Hepatocyte (in vitro differentiated cells): ENCODE results near the gene BCAS3. TPM values are rescaled to one million over a fixed set of nuclear protein-coding genes. Genes with fewer than 3 reads are reported as not detected.

Experiments used
- DNase-seq: peaks from one replicate; pipeline ENCODE4 v3.0.0-alpha.2; 2016; ENCODE audit warnings: low spot score
- H2AFZ ChIP-seq: fragments of 200-600 bp; sonication (generic); 2 replicates; pipeline ENCODE4 v1.6.0; 2016; ENCODE audit warnings: antibody characterized with exemption, mild to moderate bottlenecking
- H3K27ac ChIP-seq: fragments of 200-600 bp; sonication (generic); 2 replicates; pipeline ENCODE4 v1.5.1; 2016; ENCODE audit warnings: mild to moderate bottlenecking
- H3K27me3 ChIP-seq: fragments of 200-600 bp; sonication (generic); 2 replicates; pipeline ENCODE4 v1.6.1; 2016
- H3K36me3 ChIP-seq: fragments of 200-600 bp; sonication (generic); replicated peaks from 2 replicates; pipeline ENCODE4 v1.5.1; 2016; ENCODE audit warnings: low read depth; ENCODE audit not compliant: insufficient read depth
- H3K4me1 ChIP-seq: fragments of 200-600 bp; sonication (generic); 2 replicates; pipeline ENCODE4 v1.5.1; 2016; ENCODE audit warnings: mild to moderate bottlenecking, moderate library complexity; ENCODE audit not compliant: insufficient read depth
- H3K4me2 ChIP-seq: fragments of 200-600 bp; sonication (generic); 2 replicates; pipeline ENCODE4 v1.6.0; 2016
- H3K4me3 ChIP-seq: fragments of 200-600 bp; sonication (generic); 2 replicates; pipeline ENCODE4 v1.5.1; 2016; ENCODE audit warnings: mild to moderate bottlenecking
- H3K79me2 ChIP-seq: fragments of 200-600 bp; sonication (generic); 2 replicates; pipeline ENCODE4 v1.6.0; 2017; ENCODE audit warnings: mild to moderate bottlenecking
- H3K9me2 ChIP-seq: fragments of 200-600 bp; sonication (generic); replicated peaks from 2 replicates; pipeline ENCODE4 v1.6.0; 2017; ENCODE audit warnings: mild to moderate bottlenecking; ENCODE audit not compliant: insufficient read depth
- H3K9me3 ChIP-seq: fragments of 200-600 bp; sonication (generic); 2 replicates; pipeline ENCODE4 v1.5.1; 2016; ENCODE audit warnings: low read depth, mild to moderate bottlenecking
- H4K20me1 ChIP-seq: fragments of 200-600 bp; sonication (generic); 2 replicates; pipeline ENCODE4 v1.6.0; 2016; ENCODE audit warnings: mild to moderate bottlenecking; ENCODE audit not compliant: insufficient read depth, poor library complexity, severe bottlenecking
- EZH2 ChIP-seq: fragments of 200-600 bp; sonication (generic); IDR thresholded peaks from 2 replicates; pipeline ENCODE4 v1.6.1; 2016; ENCODE audit warnings: antibody characterized with exemption, mild to moderate bottlenecking, borderline replicate concordance
- EZH2phosphoT487 ChIP-seq: fragments of 200-600 bp; sonication (generic); IDR thresholded peaks from one replicate; pipeline ENCODE4 v1.6.1; 2018; ENCODE audit warnings: antibody characterized with exemption, mild to moderate bottlenecking, low read depth, moderate library complexity; ENCODE audit not compliant: unreplicated experiment, severe bottlenecking
- WGBS: methylation state at CpG from one replicate; pipeline ENCODE4 v1.1.6; 2016; ENCODE audit warnings: low lambda C conversion rate; ENCODE audit errors: missing lambda C conversion rate; 5-methylcytosine and 5-hydroxymethylcytosine counted together
- polyA plus RNA-seq: library from polyadenylated mRNA; unstranded; fragments of >200 nt; fragmentation: Nextera tagmentation; extraction: Ambion mirVana; gene quantifications from 2 replicates; pipeline ENCODE4 v1.2.1, GENCODE V29; 2016
- total RNA-seq: library from RNA; depleted of rRNA; stranded (reverse); fragments of >200 nt; gene quantifications from 2 replicates; pipeline ENCODE4 v1.2.3, GENCODE V29; 2014
- TF ChIP-seq, protein P1 (sequence below): fragments of 200-600 bp; sonication (generic); IDR thresholded peaks from 2 replicates; pipeline ENCODE4 v1.5.1; 2016; ENCODE audit warnings: antibody characterized with exemption, mild to moderate bottlenecking; ENCODE audit not compliant: poor library complexity

The BCAS3 gene
- total and polyA plus RNA-seq, 2 experiments from 2014 or later, result 16.5 to 58.8 TPM

DNA sequence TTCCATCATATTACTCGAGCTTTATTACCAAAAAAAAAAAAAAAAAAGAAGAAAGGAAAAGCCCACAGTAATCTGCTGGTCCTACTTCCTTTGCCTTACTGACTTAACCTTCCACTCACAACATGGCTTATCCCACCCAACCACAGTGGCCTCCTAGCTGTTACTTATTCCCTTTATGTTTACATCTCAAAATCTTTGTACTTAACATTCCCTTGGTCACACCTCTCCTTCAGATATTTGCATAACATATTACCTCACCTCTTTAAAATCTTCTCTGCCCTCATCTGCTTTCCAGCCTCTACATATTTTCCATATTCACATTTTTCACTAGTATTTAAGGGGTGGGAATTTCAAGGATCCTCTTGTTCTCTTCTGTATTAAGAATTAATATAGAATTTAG, 395.0 kb downstream of the BCAS3 start:
- Histone ChIP-seq H3K4me3 (no peak overlapping the region), H3K9me2 (no peaks in the 10 kb centered on the region), H3K79me2 (no peaks in the 10 kb centered on the region), H3K36me3 (no peaks in the 10 kb centered on the region), H3K9me3 (no peaks in the 10 kb centered on the region), H3K27ac (no peak overlapping the region), H2AFZ (no peak overlapping the region), H3K27me3 (no peaks in the 10 kb centered on the region), H4K20me1 (no peaks in the 10 kb centered on the region), H3K4me2 (no peak overlapping the region), H3K4me1 (no peaks in the 10 kb centered on the region)
- no peak for DNase-seq
- WGBS, result 67% methylated on average over 1 of the region's 1 CpG
- TF ChIP-seq EZH2, result no peak
- TF ChIP-seq, protein P1, sequence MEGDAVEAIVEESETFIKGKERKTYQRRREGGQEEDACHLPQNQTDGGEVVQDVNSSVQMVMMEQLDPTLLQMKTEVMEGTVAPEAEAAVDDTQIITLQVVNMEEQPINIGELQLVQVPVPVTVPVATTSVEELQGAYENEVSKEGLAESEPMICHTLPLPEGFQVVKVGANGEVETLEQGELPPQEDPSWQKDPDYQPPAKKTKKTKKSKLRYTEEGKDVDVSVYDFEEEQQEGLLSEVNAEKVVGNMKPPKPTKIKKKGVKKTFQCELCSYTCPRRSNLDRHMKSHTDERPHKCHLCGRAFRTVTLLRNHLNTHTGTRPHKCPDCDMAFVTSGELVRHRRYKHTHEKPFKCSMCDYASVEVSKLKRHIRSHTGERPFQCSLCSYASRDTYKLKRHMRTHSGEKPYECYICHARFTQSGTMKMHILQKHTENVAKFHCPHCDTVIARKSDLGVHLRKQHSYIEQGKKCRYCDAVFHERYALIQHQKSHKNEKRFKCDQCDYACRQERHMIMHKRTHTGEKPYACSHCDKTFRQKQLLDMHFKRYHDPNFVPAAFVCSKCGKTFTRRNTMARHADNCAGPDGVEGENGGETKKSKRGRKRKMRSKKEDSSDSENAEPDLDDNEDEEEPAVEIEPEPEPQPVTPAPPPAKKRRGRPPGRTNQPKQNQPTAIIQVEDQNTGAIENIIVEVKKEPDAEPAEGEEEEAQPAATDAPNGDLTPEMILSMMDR, result no peak
- TF ChIP-seq EZH2phosphoT487, result no peak

DNA sequence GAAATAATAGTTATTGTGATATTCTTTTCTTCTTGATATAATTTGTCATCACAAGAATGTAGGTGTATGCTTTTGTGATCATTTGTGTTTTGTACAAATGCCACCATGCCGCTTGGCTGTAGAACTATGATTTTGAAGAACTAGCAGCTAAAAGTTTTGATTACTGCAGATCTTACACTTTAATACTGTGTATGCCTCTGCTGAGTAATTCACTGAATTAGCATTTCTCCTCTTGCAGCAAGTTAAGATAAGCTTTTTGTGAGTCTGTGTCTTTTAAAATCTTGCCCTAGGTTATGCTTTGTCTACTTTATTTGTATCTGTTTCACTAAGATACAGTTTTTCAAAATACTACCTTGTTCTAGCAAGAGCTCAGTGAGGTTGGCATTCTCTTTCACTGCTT, 395.5 kb downstream of the BCAS3 start:
- WGBS, result 88% methylated on average over 1 of the region's 1 CpG
- H3K36me3 ChIP-seq, result no peaks in the 10 kb centered on the region
- H3K27me3 ChIP-seq, result no peaks in the 10 kb centered on the region
- no peak overlapping the region for H3K27ac ChIP-seq
- TF ChIP-seq EZH2 (no peak), EZH2phosphoT487 (no peak)
- TF ChIP-seq, protein P1, result no peak
- H3K9me2 ChIP-seq, result no peaks in the 10 kb centered on the region
- no peaks in the 10 kb centered on the region for H3K4me1 ChIP-seq
- no peak overlapping the region for H3K4me3 ChIP-seq
- H2AFZ ChIP-seq, result no peak overlapping the region
- DNase-seq, result no peak
- H3K79me2 ChIP-seq, result no peaks in the 10 kb centered on the region
- H4K20me1 ChIP-seq, result no peaks in the 10 kb centered on the region
- H3K9me3 ChIP-seq, result no peaks in the 10 kb centered on the region
- no peak overlapping the region for H3K4me2 ChIP-seq

DNA sequence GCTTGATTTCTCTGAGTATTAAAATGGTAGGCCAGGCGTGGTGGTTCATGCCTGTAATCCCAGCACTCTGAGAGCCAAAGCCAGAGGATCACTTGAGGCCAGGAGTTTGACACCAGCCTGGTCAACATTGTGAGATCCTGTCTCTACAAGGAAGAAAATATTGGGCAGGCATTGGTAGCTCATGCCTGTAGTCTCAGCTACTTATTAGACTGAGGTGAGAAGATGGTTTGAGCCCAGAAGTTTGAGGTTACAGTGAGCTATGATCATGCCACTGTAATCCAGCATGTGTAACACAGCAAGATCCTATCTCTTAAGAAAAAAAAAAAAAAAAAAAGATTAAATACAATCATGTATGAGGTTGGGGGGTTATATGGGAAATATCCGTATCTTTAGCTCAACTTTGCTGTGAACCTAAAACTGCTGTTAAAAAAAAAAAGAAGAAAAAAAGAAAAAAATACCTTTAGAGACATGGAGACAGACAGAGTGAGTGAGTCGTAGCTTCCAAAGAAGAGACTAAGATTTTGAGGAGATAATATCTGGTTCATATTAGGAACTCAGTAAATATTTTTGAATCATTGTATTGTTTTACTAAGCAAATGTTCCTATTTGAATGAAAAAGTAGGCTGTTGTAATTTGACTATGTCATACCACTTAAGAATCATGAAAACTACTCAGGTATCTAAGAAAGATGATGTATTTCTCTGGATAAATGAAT, 396.3 kb downstream of the BCAS3 start:
- Histone ChIP-seq H3K27ac (no peak overlapping the region), H3K27me3 (no peaks in the 10 kb centered on the region), H4K20me1 (no peaks in the 10 kb centered on the region), H3K79me2 (no peaks in the 10 kb centered on the region), H3K4me1 (no peaks in the 10 kb centered on the region), H3K9me3 (no peaks in the 10 kb centered on the region), H3K36me3 (no peaks in the 10 kb centered on the region), H3K4me2 (no peak overlapping the region), H2AFZ (no peak overlapping the region), H3K9me2 (no peaks in the 10 kb centered on the region), H3K4me3 (no peak overlapping the region)
- 90% methylated on average over 3 of the region's 3 CpGs for WGBS
- TF ChIP-seq, protein P1, result no peak
- TF ChIP-seq EZH2phosphoT487 (no peak), EZH2 (no peak)
- DNase-seq, result no peak
